Measurements from ENCODE around the gene PRR5. TPM values are rescaled to one million over a fixed set of nuclear protein-coding genes. Genes with fewer than 3 reads are reported as not detected.

PRR5 gene
- total and polyA plus RNA-seq, 2 donors (not counting 1 experiment from before 2014, with no cell fraction given) = 2.4 to 8.6 TPM

DNA sequence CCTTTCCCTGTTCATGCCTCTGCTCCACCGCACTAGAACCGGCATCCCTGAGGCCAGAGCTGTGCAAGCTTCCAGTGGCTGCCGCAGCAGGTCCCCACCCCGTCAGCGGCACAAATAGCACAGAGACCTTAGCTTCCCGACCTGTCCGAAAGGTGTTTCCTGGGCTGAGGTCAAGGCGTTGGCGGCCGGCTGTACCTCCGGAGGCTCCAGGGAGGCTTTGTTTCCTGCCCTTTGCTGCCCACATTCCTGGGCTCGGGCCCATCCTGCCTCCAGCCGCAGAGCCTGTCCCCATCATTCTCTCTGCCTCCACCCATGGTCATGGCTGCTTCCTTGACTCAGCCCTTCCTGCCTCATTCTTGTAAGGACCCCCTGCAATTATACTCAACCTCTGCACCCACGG lies 81.6 kb downstream of the PRR5 start:
- no peak for DNase-seq (ENCODE audit: low read depth in 2 of 2)
- Histone ChIP-seq H3K27me3 (ENCODE audit: control insufficient read depth, insufficient read depth, low read length) (no peaks in the 10 kb centered on the region), H3K4me3 (replicated peaks in 1 of 4; ENCODE audit: control extremely low read depth in 1 of 4, insufficient read depth in 1 of 4, low read depth in 3 of 4, low read length in 4 of 4) (no peak overlapping the region)

DNA sequence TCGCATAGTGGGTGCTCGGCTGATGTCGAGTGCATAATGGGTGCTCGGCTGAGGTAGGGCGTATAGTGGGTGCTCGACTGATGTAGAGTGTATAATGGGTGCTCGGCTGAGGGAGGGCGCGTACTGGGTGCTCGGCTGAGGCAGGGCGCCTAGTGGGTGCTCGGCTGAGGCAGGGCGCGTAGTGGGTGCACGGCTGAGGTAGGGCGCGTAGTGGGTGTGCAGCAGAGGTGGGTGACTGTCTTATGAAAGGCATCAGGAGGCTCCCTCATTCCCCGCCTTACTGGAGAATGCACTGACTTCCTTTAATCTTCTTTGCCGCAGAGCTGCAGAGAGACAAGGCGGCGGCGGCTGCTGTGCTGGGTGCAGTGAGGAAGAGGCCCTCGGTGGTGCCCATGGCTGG lies 84.1 kb downstream of the PRR5 start:
- Histone ChIP-seq H3K4me2 (ENCODE audit: extremely low read depth, insufficient read depth, low read length) (no peak overlapping the region), H3K4me3 (replicated peaks in 1 of 4; ENCODE audit: control extremely low read depth in 1 of 4, insufficient read depth in 1 of 4, low read depth in 3 of 4, low read length in 4 of 4) (no peak overlapping the region), H4K20me1 (ENCODE audit: control insufficient read depth, extremely low read depth, insufficient read depth, low read length) (no peaks in the 10 kb centered on the region), H3K36me3 (ENCODE audit: control insufficient read depth, insufficient read depth, low read length) (no peaks in the 10 kb centered on the region), H3K9me3 (ENCODE audit: control insufficient read depth, insufficient read depth, low read depth, low read length) (no peaks in the 10 kb centered on the region), H3K79me2 (ENCODE audit: control insufficient read depth, insufficient read depth, low read length) (no peaks in the 10 kb centered on the region), H3K9ac (ENCODE audit: insufficient read depth, low read length) (no peak overlapping the region), H3K4me1 (ENCODE audit: control insufficient read depth, extremely low read depth, insufficient read depth, low read length) (no peaks in the 10 kb centered on the region), H2AFZ (ENCODE audit: low read length) (no peak overlapping the region), H3K27me3 (ENCODE audit: control insufficient read depth, insufficient read depth, low read length) (no peaks in the 10 kb centered on the region), H3K27ac (ENCODE audit: insufficient read depth, low read length) (no peak overlapping the region)
- TF ChIP-seq EZH2 (IDR thresholded peaks at IDR 0.05; ENCODE audit: low read length, missing control alignments) (no peak), CTCF (conservative IDR thresholded peaks at IDR 0.05 in 1 of 2, IDR thresholded peaks at IDR 0.05 in 1 of 2; ENCODE audit: low read depth in 1 of 2, low read length in 2 of 2) (no peak)
- no peak for DNase-seq (ENCODE audit: low read depth in 2 of 2)

More for the DNA sequence above, 81.6 kb downstream of the PRR5 start:
- TF ChIP-seq CTCF (conservative IDR thresholded peaks at IDR 0.05 in 1 of 2, IDR thresholded peaks at IDR 0.05 in 1 of 2; ENCODE audit: low read depth in 1 of 2, low read length in 2 of 2) (no peak), EZH2 (IDR thresholded peaks at IDR 0.05; ENCODE audit: low read length, missing control alignments) (no peak)
- H3K4me2 ChIP-seq (ENCODE audit: extremely low read depth, insufficient read depth, low read length) = no peak overlapping the region
- no peak overlapping the region for H3K27ac ChIP-seq (ENCODE audit: insufficient read depth, low read length)
- H2AFZ ChIP-seq (ENCODE audit: low read length) = no peak overlapping the region
- no peaks in the 10 kb centered on the region for H3K36me3 ChIP-seq (ENCODE audit: control insufficient read depth, insufficient read depth, low read length)
- no peaks in the 10 kb centered on the region for H3K79me2 ChIP-seq (ENCODE audit: control insufficient read depth, insufficient read depth, low read length)
- no peaks in the 10 kb centered on the region for H3K9me3 ChIP-seq (ENCODE audit: control insufficient read depth, insufficient read depth, low read depth, low read length)
- no peak overlapping the region for H3K9ac ChIP-seq (ENCODE audit: insufficient read depth, low read length)
- H3K4me1 ChIP-seq (ENCODE audit: control insufficient read depth, extremely low read depth, insufficient read depth, low read length) = no peaks in the 10 kb centered on the region
- no peaks in the 10 kb centered on the region for H4K20me1 ChIP-seq (ENCODE audit: control insufficient read depth, extremely low read depth, insufficient read depth, low read length)

DNA sequence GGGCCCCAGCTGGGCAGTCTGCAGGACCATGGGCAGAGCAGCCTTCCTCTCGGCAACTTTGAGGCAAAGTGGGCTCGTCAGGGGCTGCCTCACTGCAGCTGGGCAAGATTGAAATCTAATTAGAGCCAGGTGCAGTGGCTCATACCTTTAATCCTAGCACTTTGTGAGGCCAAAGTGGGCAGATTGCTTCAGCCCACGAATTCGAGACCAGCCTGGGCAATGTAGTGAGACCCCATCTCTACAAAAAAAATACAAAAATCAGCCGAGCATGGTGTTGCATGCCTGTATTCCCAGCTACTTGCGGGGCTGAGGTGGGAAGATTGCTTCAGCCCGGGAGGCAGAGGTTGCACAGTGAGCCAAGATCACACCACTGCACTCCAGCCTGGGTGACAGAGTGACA lies 84.6 kb downstream of the PRR5 start:
- no peaks in the 10 kb centered on the region for H3K4me1 ChIP-seq (ENCODE audit: control insufficient read depth, extremely low read depth, insufficient read depth, low read length)
- no peak overlapping the region for H3K9ac ChIP-seq (ENCODE audit: insufficient read depth, low read length)
- no peak overlapping the region for H3K4me2 ChIP-seq (ENCODE audit: extremely low read depth, insufficient read depth, low read length)
- TF ChIP-seq EZH2 (IDR thresholded peaks at IDR 0.05; ENCODE audit: low read length, missing control alignments) = no peak
- no peak for TF ChIP-seq CTCF (conservative IDR thresholded peaks at IDR 0.05 in 1 of 2, IDR thresholded peaks at IDR 0.05 in 1 of 2; ENCODE audit: low read depth in 1 of 2, low read length in 2 of 2)
- no peaks in the 10 kb centered on the region for H3K27me3 ChIP-seq (ENCODE audit: control insufficient read depth, insufficient read depth, low read length)
- no peak overlapping the region for H2AFZ ChIP-seq (ENCODE audit: low read length)
- no peaks in the 10 kb centered on the region for H3K79me2 ChIP-seq (ENCODE audit: control insufficient read depth, insufficient read depth, low read length)
- no peaks in the 10 kb centered on the region for H3K9me3 ChIP-seq (ENCODE audit: control insufficient read depth, insufficient read depth, low read depth, low read length)
- no peaks in the 10 kb centered on the region for H3K36me3 ChIP-seq (ENCODE audit: control insufficient read depth, insufficient read depth, low read length)
- no peak for DNase-seq (ENCODE audit: low read depth in 2 of 2)
- no peaks in the 10 kb centered on the region for H4K20me1 ChIP-seq (ENCODE audit: control insufficient read depth, extremely low read depth, insufficient read depth, low read length)
- H3K4me3 ChIP-seq (replicated peaks in 1 of 4; ENCODE audit: control extremely low read depth in 1 of 4, insufficient read depth in 1 of 4, low read depth in 3 of 4, low read length in 4 of 4) = no peak overlapping the region
- H3K27ac ChIP-seq (ENCODE audit: insufficient read depth, low read length) = no peak overlapping the region

Other genes with a start within 250 kb of the PRR5 start
- 16.9 and 17.7 TPM in 2 replicates for gene RTL6, start 204.0 kb upstream of the PRR5 start, total RNA-seq
- gene RTL6, start 204.0 kb upstream of the PRR5 start, polyA plus RNA-seq = 17.1 and 17.4 TPM in 2 replicates
- gene ARHGAP8, start 50.4 kb downstream of the PRR5 start, total RNA-seq = under 0.01 and 0.17 TPM in 2 replicates
- gene ARHGAP8, start 50.4 kb downstream of the PRR5 start, polyA plus RNA-seq = 0.07 TPM in 1 of 2 replicates, not detected in the other